SIG-M5 (cell line): ENCODE data around the gene TEX12.

Experiments used
- DNase-seq: peaks from one replicate; lab custom pipeline; 2025; lab: John Stamatoyannopoulos, UW

TEX12 gene

GRCh38 chr11:112211536-112211935 lies 44.4 kb downstream of the TEX12 start:
- no peak for DNase-seq

- no peak for DNase-seq
These were observed 45.1 kb downstream of the TEX12 start for GRCh38 chr11:112212290-112212689.

- no peak for DNase-seq
These were observed 45.5 kb downstream of the TEX12 start for GRCh38 chr11:112212710-112213109.

- no peak for DNase-seq
These were observed 46.6 kb downstream of the TEX12 start for GRCh38 chr11:112213753-112214152.

GRCh38 chr11:112215621-112216020 lies 48.4 kb downstream of the TEX12 start:
- no peak for DNase-seq

GRCh38 chr11:112216561-112217105 lies 49.5 kb downstream of the TEX12 start:
- DNase-seq: no peak

- DNase-seq: no peak
These were observed 52.5 kb downstream of the TEX12 start for GRCh38 chr11:112219476-112220232.

GRCh38 chr11:112221274-112221835 lies 54.2 kb downstream of the TEX12 start:
- no peak for DNase-seq
